Cardiac muscle cell (in vitro differentiated cells and primary cell): ENCODE data around the gene SLIT3. TPM values are rescaled to one million over a fixed set of nuclear protein-coding genes. Genes with fewer than 3 reads are reported as not detected.
A peak's percentile ranks its signal among the peaks of the same experiment; 100 is the strongest.

ENCODE experiments used
- DNase-seq, 2 donors: peaks; one replicate each; pipeline versions ENCODE4 v3.0.0 to v3.0.0-alpha.2; 2010 to 2017; ENCODE audit warnings: low read depth in 1 of 2, low spot score in 1 of 2
- H3K27ac ChIP-seq: fragments of 200-600 bp; sonication (generic); 2 replicates; pipeline ENCODE4 v1.5.1; 2016
- H3K27me3 ChIP-seq: fragments of 200-600 bp; sonication (generic); 2 replicates; pipeline ENCODE4 v1.6.0; 2016; ENCODE audit warnings: control low read depth
- H3K36me3 ChIP-seq: fragments of 200-600 bp; sonication (generic); 2 replicates; pipeline ENCODE4 v1.5.1; 2016; ENCODE audit warnings: control low read depth
- H3K4me1 ChIP-seq: fragments of 200-600 bp; sonication (generic); 2 replicates; pipeline ENCODE4 v1.8.1; 2017; ENCODE audit warnings: low read depth, mild to moderate bottlenecking, mixed run types
- H3K4me3 ChIP-seq: fragments of 200-600 bp; sonication (generic); 2 replicates; pipeline ENCODE4 v1.5.1; 2016; ENCODE audit warnings: mild to moderate bottlenecking
- H3K9me3 ChIP-seq: fragments of 200-600 bp; sonication (generic); 2 replicates; pipeline ENCODE4 v1.5.1; 2017; ENCODE audit warnings: low read depth, mild to moderate bottlenecking, control low read depth
- CTCF ChIP-seq: IDR thresholded peaks from 2 replicates; pipeline ENCODE4 v1.5.1; 2012; ENCODE audit warnings: low read depth, mild to moderate bottlenecking, low read length
- polyA plus RNA-seq: library from polyadenylated mRNA; unstranded; fragments of >200 nt; fragmentation: Nextera tagmentation; extraction: Ambion mirVana; gene quantifications from 2 replicates; pipeline ENCODE4 v1.2.1, GENCODE V29; 2016
- total RNA-seq: library from RNA; depleted of rRNA; stranded (reverse); fragments of >200 nt; gene quantifications from 2 replicates; pipeline ENCODE4 v1.2.3, GENCODE V29; 2016

The SLIT3 gene
- total and polyA plus RNA-seq, 2 experiments from 2014 or later, result 50.7 to 111 TPM

DNA sequence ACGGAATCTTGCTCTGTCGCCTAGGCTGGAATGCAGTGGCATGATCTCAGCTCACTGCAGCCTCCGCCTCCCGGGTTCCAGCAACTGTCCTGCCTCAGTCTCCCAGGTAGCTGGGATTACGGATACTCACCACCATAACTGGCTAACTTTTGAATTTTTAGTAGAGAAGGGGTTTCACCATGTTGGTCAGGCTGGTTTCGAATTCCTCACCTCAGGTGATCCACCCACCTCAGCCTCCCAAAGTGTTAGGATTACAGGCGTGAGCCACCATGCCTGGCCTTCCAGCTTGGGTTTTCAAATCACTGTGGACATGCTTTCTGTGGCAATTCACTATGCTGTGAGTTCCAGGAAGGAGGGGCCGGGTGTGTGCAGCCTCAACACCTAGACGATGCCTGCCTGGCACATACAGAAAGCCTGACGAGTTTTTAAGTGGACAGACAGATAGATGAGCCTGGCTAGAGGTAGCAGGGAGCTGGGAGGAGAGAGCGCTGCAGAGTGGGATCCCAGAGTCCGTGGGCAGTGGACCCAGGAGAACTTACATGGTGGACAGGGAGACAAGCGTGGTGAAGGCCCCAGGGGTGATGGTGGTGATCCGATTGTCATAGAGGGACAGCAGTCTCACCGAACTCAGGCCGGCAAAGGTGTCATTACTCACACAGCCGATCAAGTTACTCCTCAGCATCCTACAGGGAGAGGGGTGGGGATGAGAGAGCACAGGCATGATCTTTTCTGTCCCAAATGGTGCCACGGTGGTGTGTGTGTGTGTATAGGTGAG is 548.3 kb downstream of the SLIT3 start:
- no peak for TF ChIP-seq CTCF
- H3K36me3 ChIP-seq, result peaks cover 3% of the 10 kb centered on the region
- no peaks in the 10 kb centered on the region for H3K4me1 ChIP-seq
- no peaks in the 10 kb centered on the region for H3K27me3 ChIP-seq
- no peak for DNase-seq
- no peak overlapping the region for H3K4me3 ChIP-seq
- H3K9me3 ChIP-seq, result no peaks in the 10 kb centered on the region
- no peak overlapping the region for H3K27ac ChIP-seq

- Histone ChIP-seq H3K4me3 (no peak overlapping the region), H3K27me3 (no peaks in the 10 kb centered on the region), H3K9me3 (no peaks in the 10 kb centered on the region), H3K27ac (no peak overlapping the region), H3K36me3 (peaks cover 3% of the 10 kb centered on the region), H3K4me1 (no peaks in the 10 kb centered on the region)
- no peak for TF ChIP-seq CTCF
- no peak for DNase-seq
Measured at GRCh38 chr5:168752012-168752411, 548.9 kb downstream of the SLIT3 start.

GRCh38 chr5:168750926-168751325 is 550.0 kb downstream of the SLIT3 start:
- H3K27ac ChIP-seq, result no peak overlapping the region
- no peaks in the 10 kb centered on the region for H3K9me3 ChIP-seq
- no peaks in the 10 kb centered on the region for H3K4me1 ChIP-seq
- H3K27me3 ChIP-seq, result no peaks in the 10 kb centered on the region
- DNase-seq, result no peak
- TF ChIP-seq CTCF, result no peak
- no peak overlapping the region for H3K4me3 ChIP-seq
- H3K36me3 ChIP-seq, result peaks cover 3% of the 10 kb centered on the region

GRCh38 chr5:168749391-168750100 is 551.4 kb downstream of the SLIT3 start:
- Histone ChIP-seq H3K27ac (no peak overlapping the region), H3K4me1 (no peaks in the 10 kb centered on the region), H3K4me3 (no peak overlapping the region), H3K9me3 (no peaks in the 10 kb centered on the region), H3K36me3 (peaks cover 3% of the 10 kb centered on the region), H3K27me3 (no peaks in the 10 kb centered on the region)
- no peak for TF ChIP-seq CTCF
- DNase-seq, result no peak

DNA sequence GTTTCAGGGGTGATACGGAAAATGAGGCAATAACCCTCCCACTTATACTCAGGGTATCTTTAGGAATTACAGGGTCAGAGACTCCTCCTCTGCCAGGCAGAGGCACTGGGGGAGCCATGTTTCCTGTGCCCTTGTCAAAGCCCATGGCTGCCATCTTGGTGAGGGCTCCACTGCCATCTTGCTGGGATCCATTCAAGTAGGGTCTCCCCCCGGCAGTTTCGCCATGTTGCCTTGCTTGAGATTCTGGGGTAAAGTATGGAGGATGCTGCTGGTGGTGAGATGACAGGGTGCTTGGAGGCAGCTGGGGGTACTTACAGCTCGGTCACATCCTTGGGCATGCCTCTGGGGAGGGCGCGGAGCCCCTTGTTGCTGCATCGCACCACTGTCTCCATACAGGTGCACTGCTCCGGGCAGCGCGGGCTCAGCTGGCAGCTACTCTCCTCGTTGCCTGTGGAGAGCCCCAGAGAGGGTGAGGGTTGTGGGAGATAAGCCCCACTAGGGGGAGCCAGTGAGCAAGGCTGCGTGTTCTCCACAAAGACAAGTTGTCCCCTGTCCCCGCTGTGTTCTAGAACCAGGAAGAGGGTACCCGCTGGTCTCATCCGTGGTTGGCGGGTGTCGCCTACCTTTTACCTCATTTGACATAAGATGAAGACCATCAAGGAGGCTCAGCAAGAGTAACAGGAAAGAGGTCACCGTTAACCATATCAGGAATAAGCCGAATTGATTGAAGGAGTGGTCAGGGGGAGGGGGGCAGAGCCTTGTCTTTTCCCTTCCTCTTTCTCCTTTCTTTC is 552.8 kb downstream of the SLIT3 start:
- Histone ChIP-seq H3K4me1 (no peaks in the 10 kb centered on the region), H3K4me3 (no peak overlapping the region), H3K36me3 (peaks cover 3% of the 10 kb centered on the region), H3K27me3 (no peaks in the 10 kb centered on the region), H3K27ac (no peak overlapping the region), H3K9me3 (no peaks in the 10 kb centered on the region)
- TF ChIP-seq CTCF, result peak; percentile 67
- peak; percentile 25 to 73 for DNase-seq
